ENCODE results near the gene APEH.

The APEH gene

GRCh38 chr3:49629866-49630265 is 44.3 kb upstream of the APEH start:
- no peaks in the 10 kb centered on the region for H3K36me3 ChIP-seq (ENCODE audit: insufficient read depth, insufficient read length, low read length)
- no peak overlapping the region for H3K4me3 ChIP-seq (ENCODE audit: insufficient read length, low read depth)
- no peaks in the 10 kb centered on the region for H3K27me3 ChIP-seq (ENCODE audit: insufficient read depth, insufficient read length)
- TF ChIP-seq YY1 (IDR thresholded peaks at IDR 0.05; ENCODE audit: insufficient read depth, insufficient read length) (no peak), ZNF274 (IDR thresholded peaks at IDR 0.05; ENCODE audit: low read depth, low read length) (no peak), SUZ12 (IDR thresholded peaks at IDR 0.05; ENCODE audit: extremely low read depth, insufficient read depth, insufficient read length) (no peak)
- H3K4me1 ChIP-seq (ENCODE audit: insufficient read depth, insufficient read length) = no peaks in the 10 kb centered on the region
- H3K9me3 ChIP-seq (ENCODE audit: insufficient read depth, low read length) = no peaks in the 10 kb centered on the region
- no peak overlapping the region for H3K9ac ChIP-seq (ENCODE audit: insufficient read length, low read depth)
- no peak for DNase-seq (ENCODE audit: low read depth, low spot score)

GRCh38 chr3:49630784-49631183 is 43.4 kb upstream of the APEH start:
- H3K27me3 ChIP-seq (ENCODE audit: insufficient read depth, insufficient read length) = no peaks in the 10 kb centered on the region
- no peaks in the 10 kb centered on the region for H3K4me1 ChIP-seq (ENCODE audit: insufficient read depth, insufficient read length)
- no peak overlapping the region for H3K9ac ChIP-seq (ENCODE audit: insufficient read length, low read depth)
- no peaks in the 10 kb centered on the region for H3K36me3 ChIP-seq (ENCODE audit: insufficient read depth, insufficient read length, low read length)
- H3K4me3 ChIP-seq (ENCODE audit: insufficient read length, low read depth) = no peak overlapping the region
- no peak for DNase-seq (ENCODE audit: low read depth, low spot score)
- no peaks in the 10 kb centered on the region for H3K9me3 ChIP-seq (ENCODE audit: insufficient read depth, low read length)
- TF ChIP-seq ZNF274 (IDR thresholded peaks at IDR 0.05; ENCODE audit: low read depth, low read length) (no peak), YY1 (IDR thresholded peaks at IDR 0.05; ENCODE audit: insufficient read depth, insufficient read length) (no peak), SUZ12 (IDR thresholded peaks at IDR 0.05; ENCODE audit: extremely low read depth, insufficient read depth, insufficient read length) (no peak)

- Histone ChIP-seq H3K4me3 (ENCODE audit: insufficient read length, low read depth) (no peak overlapping the region), H3K9ac (ENCODE audit: insufficient read length, low read depth) (no peak overlapping the region), H3K27me3 (ENCODE audit: insufficient read depth, insufficient read length) (no peaks in the 10 kb centered on the region), H3K4me1 (ENCODE audit: insufficient read depth, insufficient read length) (peaks cover 3% of the 10 kb centered on the region), H3K9me3 (ENCODE audit: insufficient read depth, low read length) (no peaks in the 10 kb centered on the region), H3K36me3 (ENCODE audit: insufficient read depth, insufficient read length, low read length) (no peaks in the 10 kb centered on the region)
- DNase-seq (ENCODE audit: low read depth, low spot score) = no peak
- no peak for TF ChIP-seq YY1 (IDR thresholded peaks at IDR 0.05; ENCODE audit: insufficient read depth, insufficient read length)
- TF ChIP-seq ZNF274 (IDR thresholded peaks at IDR 0.05; ENCODE audit: low read depth, low read length) = no peak
- no peak for TF ChIP-seq SUZ12 (IDR thresholded peaks at IDR 0.05; ENCODE audit: extremely low read depth, insufficient read depth, insufficient read length)
Observed at GRCh38 chr3:49634736-49635135, 39.4 kb upstream of the APEH start.

GRCh38 chr3:49636883-49637609 is 37.1 kb upstream of the APEH start:
- TF ChIP-seq ZNF274 (IDR thresholded peaks at IDR 0.05; ENCODE audit: low read depth, low read length) = no peak
- no peak for TF ChIP-seq YY1 (IDR thresholded peaks at IDR 0.05; ENCODE audit: insufficient read depth, insufficient read length)
- no peak for TF ChIP-seq SUZ12 (IDR thresholded peaks at IDR 0.05; ENCODE audit: extremely low read depth, insufficient read depth, insufficient read length)
- no peaks in the 10 kb centered on the region for H3K36me3 ChIP-seq (ENCODE audit: insufficient read depth, insufficient read length, low read length)
- no peak for DNase-seq (ENCODE audit: low read depth, low spot score)
- peaks cover 3% of the 10 kb centered on the region for H3K4me1 ChIP-seq (ENCODE audit: insufficient read depth, insufficient read length)
- H3K4me3 ChIP-seq (ENCODE audit: insufficient read length, low read depth) = no peak overlapping the region
- no peaks in the 10 kb centered on the region for H3K27me3 ChIP-seq (ENCODE audit: insufficient read depth, insufficient read length)
- H3K9ac ChIP-seq (ENCODE audit: insufficient read length, low read depth) = no peak overlapping the region
- H3K9me3 ChIP-seq (ENCODE audit: insufficient read depth, low read length) = no peaks in the 10 kb centered on the region

GRCh38 chr3:49638445-49638844 is 35.7 kb upstream of the APEH start:
- Histone ChIP-seq H3K4me3 (ENCODE audit: insufficient read length, low read depth) (no peak overlapping the region), H3K36me3 (ENCODE audit: insufficient read depth, insufficient read length, low read length) (no peaks in the 10 kb centered on the region), H3K9me3 (ENCODE audit: insufficient read depth, low read length) (no peaks in the 10 kb centered on the region), H3K9ac (ENCODE audit: insufficient read length, low read depth) (peak overlapping the region; percentile 9), H3K27me3 (ENCODE audit: insufficient read depth, insufficient read length) (no peaks in the 10 kb centered on the region), H3K4me1 (ENCODE audit: insufficient read depth, insufficient read length) (peaks cover 3% of the 10 kb centered on the region)
- no peak for DNase-seq (ENCODE audit: low read depth, low spot score)
- TF ChIP-seq ZNF274 (IDR thresholded peaks at IDR 0.05; ENCODE audit: low read depth, low read length) = no peak
- TF ChIP-seq YY1 (IDR thresholded peaks at IDR 0.05; ENCODE audit: insufficient read depth, insufficient read length) = no peak
- TF ChIP-seq SUZ12 (IDR thresholded peaks at IDR 0.05; ENCODE audit: extremely low read depth, insufficient read depth, insufficient read length) = no peak

- Histone ChIP-seq H3K9ac (ENCODE audit: insufficient read length, low read depth) (no peak overlapping the region), H3K36me3 (ENCODE audit: insufficient read depth, insufficient read length, low read length) (no peaks in the 10 kb centered on the region), H3K4me3 (ENCODE audit: insufficient read length, low read depth) (no peak overlapping the region), H3K4me1 (ENCODE audit: insufficient read depth, insufficient read length) (peaks cover 3% of the 10 kb centered on the region), H3K27me3 (ENCODE audit: insufficient read depth, insufficient read length) (no peaks in the 10 kb centered on the region), H3K9me3 (ENCODE audit: insufficient read depth, low read length) (no peaks in the 10 kb centered on the region)
- no peak for DNase-seq (ENCODE audit: low read depth, low spot score)
- TF ChIP-seq ZNF274 (IDR thresholded peaks at IDR 0.05; ENCODE audit: low read depth, low read length) = no peak
- TF ChIP-seq SUZ12 (IDR thresholded peaks at IDR 0.05; ENCODE audit: extremely low read depth, insufficient read depth, insufficient read length) = no peak
- no peak for TF ChIP-seq YY1 (IDR thresholded peaks at IDR 0.05; ENCODE audit: insufficient read depth, insufficient read length)
Observed at GRCh38 chr3:49639551-49639950, 34.6 kb upstream of the APEH start.

DNA sequence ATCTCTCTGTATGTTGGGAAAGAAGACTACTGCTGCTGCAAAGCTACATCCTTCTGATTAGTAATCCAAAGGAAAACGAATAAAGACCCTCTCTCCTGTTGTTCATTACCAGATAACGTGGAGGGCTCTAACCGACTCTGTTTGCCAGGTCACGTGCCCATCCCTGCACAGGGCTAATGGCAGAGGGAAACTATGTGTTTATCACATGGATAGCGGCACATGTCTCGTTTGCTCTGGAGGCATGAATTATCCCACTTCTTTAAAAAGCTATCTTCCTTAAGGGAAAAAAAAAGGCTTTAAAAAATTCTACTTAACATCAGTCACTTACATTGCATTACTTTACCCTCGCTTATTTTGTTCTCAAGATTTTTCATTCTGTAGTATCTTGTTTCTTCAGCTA is 32.9 kb upstream of the APEH start:
- Histone ChIP-seq H3K36me3 (ENCODE audit: insufficient read depth, insufficient read length, low read length) (no peaks in the 10 kb centered on the region), H3K9me3 (ENCODE audit: insufficient read depth, low read length) (no peaks in the 10 kb centered on the region), H3K27me3 (ENCODE audit: insufficient read depth, insufficient read length) (no peaks in the 10 kb centered on the region), H3K9ac (ENCODE audit: insufficient read length, low read depth) (no peak overlapping the region), H3K4me3 (ENCODE audit: insufficient read length, low read depth) (no peak overlapping the region), H3K4me1 (ENCODE audit: insufficient read depth, insufficient read length) (peaks cover 3% of the 10 kb centered on the region)
- TF ChIP-seq SUZ12 (IDR thresholded peaks at IDR 0.05; ENCODE audit: extremely low read depth, insufficient read depth, insufficient read length) (no peak), YY1 (IDR thresholded peaks at IDR 0.05; ENCODE audit: insufficient read depth, insufficient read length) (no peak), ZNF274 (IDR thresholded peaks at IDR 0.05; ENCODE audit: low read depth, low read length) (no peak)
- DNase-seq (ENCODE audit: low read depth, low spot score) = no peak

Measured in NT2/D1 (cell line).